Small intestine (tissue), 7 donors: ENCODE data around the gene CCDC78. TPM values are rescaled to one million over a fixed set of nuclear protein-coding genes. Genes with fewer than 3 reads are reported as not detected.

ENCODE experiments used
- DNase-seq, 2 donors: peaks; one replicate each; pipeline versions ENCODE4 v3.0.0 to v3.0.0-alpha.2; 2013
- FAIRE-seq: peaks from 2 replicates; lab custom pipeline; 2012; peaks lifted over from hg19 to GRCh38; lab: Jason Lieb, UNC
- H3K27ac ChIP-seq, 3 donors: one replicate each; pipeline ENCODE4 v1.5.1; 2013; ENCODE audit warnings: low read length in 2 of 3, mild to moderate bottlenecking in 2 of 3, control low read depth in 1 of 3, inconsistent platforms in 1 of 3, low read depth in 1 of 3, moderate library complexity in 1 of 3
- H3K27me3 ChIP-seq, 3 donors: one replicate each; pipeline ENCODE4 v1.6.1; 2013; ENCODE audit warnings: low read length in 3 of 3, inconsistent platforms in 1 of 3; ENCODE audit not compliant: control insufficient read depth in 3 of 3, insufficient read depth in 3 of 3
- H3K36me3 ChIP-seq, 3 donors: one replicate each; pipeline ENCODE4 v1.6.1; 2013; ENCODE audit warnings: low read length in 3 of 3, inconsistent platforms in 1 of 3, low read depth in 1 of 3, mild to moderate bottlenecking in 1 of 3, moderate library complexity in 1 of 3; ENCODE audit not compliant: control insufficient read depth in 3 of 3, insufficient read depth in 2 of 3
- H3K4me1 ChIP-seq, 3 donors: one replicate each; pipeline ENCODE4 v1.6.1; 2013; ENCODE audit warnings: low read length in 2 of 3, inconsistent platforms in 1 of 3, low read depth in 1 of 3, mild to moderate bottlenecking in 1 of 3, moderate library complexity in 1 of 3; ENCODE audit not compliant: control insufficient read depth in 3 of 3, insufficient read depth in 2 of 3
- H3K4me3 ChIP-seq, 3 donors: one replicate each; pipeline ENCODE4 v1.5.1; 2013; ENCODE audit warnings: low read length in 3 of 3, control low read depth in 1 of 3, inconsistent platforms in 1 of 3, low read depth in 1 of 3, mild to moderate bottlenecking in 1 of 3, moderate library complexity in 1 of 3
- H3K9me3 ChIP-seq, 2 donors: one replicate each; pipeline ENCODE4 v1.6.1; 2013; ENCODE audit warnings: low read depth in 1 of 2, low read length in 1 of 2; ENCODE audit not compliant: control insufficient read depth in 2 of 2, insufficient read depth in 1 of 2
- WGBS, 3 donors: extraction: QIAGEN DNeasy Blood & Tissue Kit; methylation state at CpG; one replicate each; pipeline ENCODE4 v1.1.7; 2013; 5-methylcytosine and 5-hydroxymethylcytosine counted together
- polyA plus RNA-seq, 4 donors: library from polyadenylated mRNA; stranded (reverse) in 3 of 4; unstranded in 1 of 4; fragments of 200-250 nt in 3 of 4; fragments of 120-200 nt in 1 of 4; gene quantifications; one replicate each; pipeline versions ENCODE4 v1.2.1 to v1.2.3, GENCODE V29; 2013
- donor health status: healthy with polysubstance abuse.
- donor health status: control.
- donor health status: control.
- donor health status: Bipolar disorder and iron deficiency.
- donor health status: healthy.

CCDC78 gene
- polyA plus RNA-seq, 4 donors: 0.72 to 1.6 (median 0.95) TPM; not detected in 1

- H3K4me1 ChIP-seq: peaks cover 3 to 32% (median 5%) of the 10 kb centered on the region in 3 donors
- no peak overlapping the region for H3K27ac ChIP-seq
- no peaks in the 10 kb centered on the region for H3K9me3 ChIP-seq
- H3K4me3 ChIP-seq: no peak overlapping the region
- DNase-seq (no peak), FAIRE-seq (no peak)
- 92 to 95% (median 95%) methylated on average over 17 to 21 of the region's 21 CpGs for WGBS, 3 donors
- H3K36me3 ChIP-seq: peaks cover 15 to 67% (median 21%) of the 10 kb centered on the region in 3 donors
- peaks cover 0 to 3% (median 0%) of the 10 kb centered on the region in 3 donors for H3K27me3 ChIP-seq
These were observed 53.4 kb downstream of the CCDC78 start for GRCh38 chr16:672851-673250.

Other genes starting within 250 kb of the CCDC78 start
- gene CAPN15, start 198.7 kb downstream of the CCDC78 start, polyA plus RNA-seq: 100 to 1,000 TPM in 1 of 4 donors, 10 to 100 TPM in 3; 51.3 to 105 (median 70.2) TPM
- gene PRR35, start 166.0 kb downstream of the CCDC78 start, polyA plus RNA-seq: not detected
- gene NHLRC4, start 159.4 kb downstream of the CCDC78 start, polyA plus RNA-seq: 1 to 10 TPM in 1 of 4 donors, under 1 TPM in 2, not detected in 1; 0.45 to 2.2 (median 0.79) TPM
- 10 to 100 TPM; 21.3 to 43.5 (median 28.0) TPM for gene PIGQ, start 156.5 kb downstream of the CCDC78 start, polyA plus RNA-seq
- 10 to 100 TPM; 28.9 to 49.0 (median 34.6) TPM for gene RAB40C, start 136.4 kb downstream of the CCDC78 start, polyA plus RNA-seq
- 1 to 10 TPM in 3 of 4 donors, under 1 TPM in 1; 0.60 to 7.6 (median 3.6) TPM for gene WFIKKN1, start 95.5 kb downstream of the CCDC78 start, polyA plus RNA-seq
- gene METTL26, start 90.1 kb downstream of the CCDC78 start, polyA plus RNA-seq: 100 to 1,000 TPM in 3 of 4 donors, 10 to 100 TPM in 1; 54.4 to 135 (median 113) TPM
- gene MCRIP2, start 84.6 kb downstream of the CCDC78 start, polyA plus RNA-seq: 100 to 1,000 TPM in 3 of 4 donors, 10 to 100 TPM in 1; 43.4 to 279 (median 166) TPM
- gene WDR90, start 77.1 kb downstream of the CCDC78 start, polyA plus RNA-seq: 10 to 100 TPM; 15.7 to 36.5 (median 25.6) TPM
- 100 to 1,000 TPM in 3 of 4 donors, 10 to 100 TPM in 1; 89.3 to 207 (median 159) TPM for gene RHOT2, start 58.3 kb downstream of the CCDC78 start, polyA plus RNA-seq
- 1 to 10 TPM; 2.7 to 6.2 (median 4.7) TPM for gene RHBDL1, start 50.8 kb downstream of the CCDC78 start, polyA plus RNA-seq
- gene STUB1, start 46.0 kb downstream of the CCDC78 start, polyA plus RNA-seq: 100 to 1,000 TPM in 3 of 4 donors, 10 to 100 TPM in 1; 66.2 to 122 (median 118) TPM
- gene JMJD8, start 42.1 kb downstream of the CCDC78 start, polyA plus RNA-seq: 10 to 100 TPM; 23.0 to 46.2 (median 31.9) TPM
- 10 to 100 TPM in 1 of 4 donors, 1 to 10 TPM in 3; 5.4 to 11.7 (median 9.3) TPM for gene WDR24, start 36.0 kb downstream of the CCDC78 start, polyA plus RNA-seq
- gene FBXL16, start 20.6 kb downstream of the CCDC78 start, polyA plus RNA-seq: 1 to 10 TPM in 3 of 4 donors, under 1 TPM in 1; 0.81 to 3.4 (median 1.2) TPM
- 10 to 100 TPM in 2 of 4 donors, 1 to 10 TPM in 2; 4.9 to 14.1 (median 9.3) TPM for gene METRN, start 11.3 kb downstream of the CCDC78 start, polyA plus RNA-seq
- gene ANTKMT, start 5.3 kb downstream of the CCDC78 start, polyA plus RNA-seq: 10 to 100 TPM; 23.0 to 55.5 (median 38.1) TPM
- gene HAGHL, start 663 bp upstream of the CCDC78 start, polyA plus RNA-seq: 1 to 10 TPM; 1.4 to 4.8 (median 3.4) TPM
- gene CIAO3, start 14.6 kb upstream of the CCDC78 start, polyA plus RNA-seq: 10 to 100 TPM; 32.5 to 68.0 (median 44.7) TPM
- 10 to 100 TPM in 1 of 4 donors, 1 to 10 TPM in 3; 1.3 to 29.7 (median 4.5) TPM for gene MSLN, start 34.3 kb upstream of the CCDC78 start, polyA plus RNA-seq
- 10 to 100 TPM; 17.6 to 26.2 (median 21.6) TPM for gene RPUSD1, start 61.9 kb upstream of the CCDC78 start, polyA plus RNA-seq
- 10 to 100 TPM in 2 of 4 donors, 1 to 10 TPM in 2; 5.6 to 24.6 (median 13.5) TPM for gene CHTF18, start 62.2 kb upstream of the CCDC78 start, polyA plus RNA-seq
- 1 to 10 TPM in 2 of 4 donors, under 1 TPM in 2; 0.73 to 3.0 (median 1.9) TPM for gene GNG13, start 74.3 kb upstream of the CCDC78 start, polyA plus RNA-seq
- 10 to 100 TPM in 1 of 4 donors, 1 to 10 TPM in 3; 8.2 to 18.0 (median 9.2) TPM for gene LMF1, start 244.5 kb upstream of the CCDC78 start, polyA plus RNA-seq